ENCODE results near the gene FN1.

Gene FN1

DNA sequence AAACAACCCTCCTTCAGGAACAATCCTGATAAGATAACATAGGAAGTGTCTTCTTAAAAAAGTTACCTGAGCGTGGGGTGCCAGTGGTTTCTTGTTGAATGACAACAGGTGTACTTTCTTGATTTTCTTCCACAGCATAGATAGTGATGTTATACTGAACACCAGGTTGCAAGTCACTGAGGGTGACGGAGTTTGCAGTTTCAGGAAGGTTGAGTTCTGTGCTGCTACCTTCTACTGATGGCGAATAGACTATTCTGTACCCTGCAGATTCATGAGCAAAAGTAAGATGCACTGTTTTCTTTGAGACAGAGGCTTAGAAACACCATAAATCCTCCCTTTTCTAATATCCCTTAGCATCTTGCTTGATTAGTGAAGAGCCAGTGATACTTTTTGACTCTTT lies 28.8 kb downstream of the FN1 start:
- no peak for DNase-seq (ENCODE audit: low spot score)

DNA sequence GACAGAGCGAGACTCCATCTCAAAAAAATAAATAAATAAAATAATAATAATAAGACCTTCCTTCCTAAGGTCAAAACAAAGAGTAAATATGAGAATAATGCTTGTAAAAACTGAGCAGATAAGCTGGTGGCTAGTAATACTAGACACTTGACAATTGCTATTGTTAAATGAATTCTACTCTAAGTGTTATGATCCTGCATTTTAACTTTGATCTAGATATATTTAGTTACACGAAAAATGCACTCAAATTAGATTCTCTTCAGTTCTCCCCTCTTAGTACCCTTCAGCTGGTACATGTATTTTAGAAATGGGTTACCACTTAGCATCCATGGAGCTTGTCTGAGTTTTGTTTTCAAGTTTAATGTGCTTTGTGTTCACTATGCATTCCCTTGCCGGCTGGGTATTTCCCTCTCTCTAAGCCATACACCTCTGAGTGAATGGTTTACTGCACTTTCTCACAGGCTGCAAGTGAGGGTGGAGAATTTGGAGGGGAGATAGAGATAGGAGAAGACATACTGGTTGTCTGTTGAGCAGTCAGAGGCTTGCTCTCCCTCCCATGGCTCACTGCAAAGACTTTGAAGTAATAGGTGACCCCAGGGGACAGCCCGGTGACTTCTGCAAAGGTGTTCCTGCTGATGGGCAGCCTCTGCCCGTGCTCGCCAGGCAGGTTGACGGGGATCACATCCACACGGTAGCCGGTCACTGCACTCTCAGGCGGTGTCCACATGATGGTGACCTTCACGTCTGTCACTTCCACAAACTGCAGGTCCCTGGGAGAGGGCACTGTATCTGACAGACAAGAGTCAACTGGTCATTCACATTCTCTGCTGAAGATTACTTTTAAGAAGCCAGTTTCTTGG lies 29.9 kb downstream of the FN1 start:
- DNase-seq (ENCODE audit: low spot score), result no peak

DNA sequence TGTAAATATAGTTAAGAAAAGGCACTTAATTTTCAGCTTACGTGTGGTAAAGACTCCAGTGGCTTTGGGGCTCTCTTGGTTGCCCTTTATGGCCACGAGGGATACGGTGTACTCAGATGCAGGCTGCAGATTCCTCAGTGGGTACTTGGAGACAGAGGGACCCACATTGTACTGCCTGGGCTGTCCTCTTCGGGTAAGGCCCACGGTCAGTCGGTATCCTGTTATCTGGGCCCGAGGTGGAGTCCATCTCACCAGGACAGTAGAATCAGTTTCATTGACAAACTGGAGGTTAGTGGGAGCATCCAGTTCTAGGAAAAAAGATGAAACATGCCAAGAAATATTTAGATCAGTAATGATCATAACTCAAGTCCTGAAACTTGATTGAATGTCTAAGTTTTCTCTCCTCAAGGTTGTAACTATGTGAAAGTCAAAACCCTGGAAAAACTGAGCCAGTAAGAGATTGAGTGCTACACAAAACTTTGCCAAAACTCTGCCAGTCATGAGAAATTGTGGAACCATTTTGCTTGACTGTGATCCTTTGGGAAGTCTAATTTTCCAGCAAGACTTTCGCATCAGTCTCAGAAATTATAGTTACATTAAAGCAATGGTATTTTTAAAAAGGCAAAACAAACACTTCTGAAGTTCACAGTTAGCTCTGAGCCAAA lies 31.4 kb downstream of the FN1 start:
- DNase-seq (ENCODE audit: low spot score), result no peak

DNA sequence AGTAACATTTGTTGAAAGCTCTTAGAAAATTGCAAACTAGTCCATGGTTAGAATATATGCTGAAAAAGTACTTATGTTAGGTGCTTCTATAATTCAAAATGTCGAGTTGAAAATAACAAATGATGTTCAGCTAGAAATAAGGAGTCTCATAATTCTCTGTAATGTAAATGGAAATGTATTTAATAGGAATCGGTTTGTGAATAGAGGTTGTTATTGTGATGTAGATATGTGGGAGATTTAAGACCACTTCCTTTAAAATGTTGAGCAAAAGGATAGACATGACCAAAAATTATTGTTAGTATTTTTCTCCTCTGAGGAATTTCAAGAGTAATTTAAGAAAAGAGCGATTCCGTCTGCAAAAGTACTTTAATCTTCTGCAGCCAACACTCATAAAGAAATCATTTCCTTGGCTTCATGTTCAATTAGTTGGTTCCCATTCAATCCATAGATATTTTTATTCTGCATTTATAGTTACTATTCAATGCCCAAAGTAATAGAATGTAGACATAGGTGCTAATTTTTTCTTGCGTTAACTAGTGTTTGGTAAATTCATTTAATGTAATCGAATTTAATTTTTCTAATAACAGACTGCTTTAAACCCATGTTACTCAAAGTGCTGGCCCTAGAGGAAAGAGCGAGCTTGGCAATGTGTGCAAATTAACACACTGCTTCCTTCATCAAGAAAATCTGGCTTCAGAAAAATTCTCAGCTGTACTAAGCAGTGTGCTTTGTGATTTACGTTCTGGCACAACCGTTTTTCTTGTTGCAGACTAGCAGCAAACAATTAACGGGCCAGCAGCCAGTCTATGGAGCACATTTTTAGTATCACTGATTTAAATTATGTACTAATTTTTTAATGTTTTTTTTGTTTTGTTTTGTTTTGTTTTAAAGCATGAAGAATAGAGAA lies 32.2 kb downstream of the FN1 start:
- DNase-seq (ENCODE audit: low spot score), result no peak

DNA sequence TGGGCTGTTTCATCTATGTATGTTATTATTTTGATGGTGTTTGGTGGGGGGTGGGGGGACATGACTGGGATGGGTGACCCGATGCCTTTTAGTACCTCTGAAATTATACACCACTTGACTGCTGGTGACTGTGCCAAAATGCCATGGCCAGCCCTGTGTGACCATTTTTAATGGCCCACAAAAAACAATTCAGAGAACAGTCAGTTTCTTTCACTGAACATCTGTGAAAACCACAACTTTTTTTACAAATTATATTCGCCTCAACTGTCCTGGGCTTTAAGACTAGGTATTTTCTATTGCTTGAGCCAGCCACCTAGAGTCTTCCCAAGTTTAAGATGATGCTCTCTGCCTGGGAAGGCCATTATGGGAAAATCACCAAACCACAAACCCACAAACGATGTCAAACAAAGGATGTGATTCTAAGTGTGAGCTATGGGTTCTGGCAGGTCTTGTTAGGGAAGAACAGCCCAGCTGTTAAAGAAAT lies 33.9 kb downstream of the FN1 start:
- no peak for DNase-seq (ENCODE audit: low spot score)

DNA sequence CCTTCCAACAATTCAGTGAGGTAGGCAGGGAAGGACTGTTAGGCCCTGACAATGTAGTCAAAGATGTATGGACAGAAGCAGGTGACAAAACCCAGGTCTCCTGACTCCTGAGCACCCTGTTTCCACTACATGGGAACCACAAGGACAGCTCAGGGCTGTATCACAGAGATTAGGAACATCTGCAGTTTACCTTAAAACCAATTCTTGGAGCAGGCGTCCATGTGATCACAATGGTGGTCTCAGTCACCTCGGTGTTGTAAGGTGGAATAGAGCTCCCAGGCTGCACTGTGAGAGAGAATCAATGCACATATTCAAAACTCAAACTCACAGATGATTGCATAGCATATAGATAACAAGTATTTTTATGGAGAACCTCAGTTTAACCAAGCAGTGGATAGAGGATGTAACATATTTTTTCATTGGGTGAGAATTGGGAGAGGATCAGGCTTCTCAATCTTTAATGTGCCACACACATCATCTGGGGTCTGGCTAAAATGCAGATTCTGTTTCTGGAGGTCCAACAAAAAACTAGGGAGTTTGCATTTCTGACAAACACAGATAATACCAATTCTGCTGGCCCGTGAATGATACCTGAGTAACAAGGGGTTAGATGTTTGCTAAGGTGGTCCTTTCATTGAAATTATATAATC lies 36.7 kb downstream of the FN1 start:
- DNase-seq (ENCODE audit: low spot score), result no peak

DNA sequence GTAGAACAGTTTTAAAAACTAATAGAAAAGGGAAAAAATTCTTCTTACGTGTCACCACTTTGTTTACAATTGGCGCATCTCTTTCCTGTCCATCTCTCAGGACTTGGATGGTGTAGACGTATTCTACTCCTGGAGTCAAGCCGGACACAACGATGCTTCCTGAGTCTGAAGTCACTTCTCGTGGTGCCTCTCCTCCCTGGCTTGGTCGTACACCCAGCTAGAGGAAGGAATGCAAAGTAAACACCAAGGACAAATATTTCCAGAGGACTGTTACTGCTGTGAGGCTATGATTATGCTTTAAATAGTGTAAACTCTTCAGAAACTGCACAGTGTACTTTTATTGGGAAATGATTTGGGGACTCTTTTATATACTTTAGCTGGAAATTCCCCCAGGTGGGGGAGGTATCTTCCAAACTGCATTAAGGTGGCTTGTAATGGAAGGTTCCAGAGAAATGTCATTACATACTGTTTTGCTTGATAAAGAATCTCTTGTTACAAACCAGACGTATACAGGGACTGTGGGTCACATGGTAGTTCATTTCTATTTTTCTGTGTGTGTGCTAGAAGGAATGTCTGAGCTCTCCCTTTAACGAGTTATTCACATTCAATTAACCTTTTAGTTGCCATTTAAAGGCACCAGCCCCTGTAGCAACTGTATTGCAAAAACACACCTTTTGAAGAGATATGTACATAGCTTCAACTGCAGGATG lies 38.1 kb downstream of the FN1 start:
- DNase-seq (ENCODE audit: low spot score), result no peak

DNA sequence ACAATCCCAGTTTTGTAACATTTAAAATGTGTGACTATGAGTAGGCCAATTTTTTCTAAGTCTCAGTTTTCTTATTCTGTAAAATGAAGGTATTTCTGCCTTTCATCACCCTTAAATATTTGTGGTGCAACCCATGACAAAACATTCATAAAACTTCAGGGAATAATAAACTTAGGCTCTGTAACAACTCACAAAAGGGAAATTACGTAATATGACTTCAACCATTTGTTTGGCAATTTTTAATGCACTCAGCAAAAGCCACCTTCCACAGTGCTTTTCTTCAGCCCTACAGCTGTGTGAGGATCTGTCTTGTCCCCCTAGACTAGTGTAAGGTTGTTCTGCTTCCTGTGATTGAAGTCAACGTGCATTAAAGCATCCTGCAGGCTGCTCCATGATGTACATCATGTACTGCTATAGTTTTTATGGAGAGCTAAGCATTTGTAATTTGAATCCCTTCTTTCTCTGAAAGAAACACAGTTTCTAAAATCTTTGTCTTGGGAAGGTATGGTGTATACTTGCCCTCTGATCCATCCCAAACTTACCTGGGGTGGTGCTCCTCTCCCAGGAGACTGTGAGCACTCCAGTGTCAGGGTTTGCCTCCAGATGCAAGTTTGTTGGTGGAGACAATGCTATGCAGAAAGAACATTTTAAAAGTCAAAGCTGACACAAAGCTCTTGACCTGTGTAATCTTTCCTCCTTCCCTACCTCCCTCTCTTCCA lies 39.1 kb downstream of the FN1 start:
- no peak for DNase-seq (ENCODE audit: low spot score)

DNA sequence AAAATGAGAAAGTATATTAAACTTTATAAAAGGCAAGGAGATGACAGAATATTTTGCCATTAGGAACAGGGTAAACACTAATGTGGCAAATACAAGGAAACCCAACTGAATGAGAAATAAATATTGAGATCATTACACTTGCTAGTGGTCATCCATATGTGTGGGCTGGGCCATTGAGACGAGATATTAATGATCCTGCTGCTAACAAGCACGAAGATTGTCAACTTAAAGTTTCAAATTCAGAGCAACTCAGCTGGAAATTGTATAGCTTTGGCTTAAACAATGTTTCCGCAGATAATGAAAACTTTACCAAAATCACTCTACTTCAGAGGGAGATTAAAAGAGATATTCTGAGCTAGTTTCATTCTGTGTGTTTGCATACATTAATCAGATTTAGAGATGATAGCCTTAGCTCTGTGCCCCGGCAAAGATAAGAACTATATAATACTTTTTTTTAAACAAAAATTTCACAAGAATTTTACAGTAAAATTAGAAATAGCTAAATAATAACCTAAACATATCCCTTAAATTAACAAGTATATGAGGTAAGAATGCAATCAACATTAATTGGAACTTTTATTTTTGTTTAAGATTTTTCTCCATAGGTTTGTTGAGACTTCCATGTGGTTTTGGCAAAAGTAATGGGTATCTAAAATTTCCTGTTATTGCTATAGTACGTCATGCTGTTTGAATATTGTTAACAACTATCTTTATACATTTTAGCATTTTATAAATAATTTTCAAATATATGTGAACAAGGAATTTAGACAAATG lies 40.0 kb downstream of the FN1 start:
- DNase-seq (ENCODE audit: low spot score), result no peak

DNA sequence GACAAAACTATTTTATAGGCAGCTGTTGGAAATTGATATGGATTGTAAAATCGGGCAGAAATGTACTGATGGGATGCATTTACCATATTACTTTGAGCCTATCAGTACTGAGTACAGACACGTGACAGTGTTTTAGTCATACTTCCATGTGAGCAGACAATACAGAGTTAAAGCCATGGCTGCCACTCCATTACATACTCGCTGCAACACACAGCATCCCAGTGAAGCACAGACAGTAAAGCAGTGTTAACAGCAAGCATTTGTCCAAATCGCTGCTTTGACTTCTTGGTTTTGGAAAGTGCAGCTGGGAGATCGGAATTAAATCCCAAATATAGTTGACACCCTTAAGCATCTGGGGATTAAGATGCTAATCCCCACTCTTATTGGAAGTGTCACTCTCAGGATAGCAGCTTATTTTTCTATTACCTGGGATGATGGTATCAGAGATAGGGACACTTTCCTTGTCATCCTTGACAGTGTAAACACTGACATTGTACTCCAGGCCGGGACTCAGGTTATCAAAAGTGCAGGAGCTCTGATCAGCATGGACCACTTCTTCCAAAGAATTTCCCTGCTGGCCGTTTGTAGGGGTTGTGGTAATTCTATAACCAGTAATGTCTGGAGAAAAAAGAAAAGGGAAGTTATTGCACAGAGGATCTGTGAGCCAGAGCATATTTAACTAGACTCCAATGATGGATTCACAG lies 41.6 kb downstream of the FN1 start:
- DNase-seq (ENCODE audit: low spot score), result no peak

DNA sequence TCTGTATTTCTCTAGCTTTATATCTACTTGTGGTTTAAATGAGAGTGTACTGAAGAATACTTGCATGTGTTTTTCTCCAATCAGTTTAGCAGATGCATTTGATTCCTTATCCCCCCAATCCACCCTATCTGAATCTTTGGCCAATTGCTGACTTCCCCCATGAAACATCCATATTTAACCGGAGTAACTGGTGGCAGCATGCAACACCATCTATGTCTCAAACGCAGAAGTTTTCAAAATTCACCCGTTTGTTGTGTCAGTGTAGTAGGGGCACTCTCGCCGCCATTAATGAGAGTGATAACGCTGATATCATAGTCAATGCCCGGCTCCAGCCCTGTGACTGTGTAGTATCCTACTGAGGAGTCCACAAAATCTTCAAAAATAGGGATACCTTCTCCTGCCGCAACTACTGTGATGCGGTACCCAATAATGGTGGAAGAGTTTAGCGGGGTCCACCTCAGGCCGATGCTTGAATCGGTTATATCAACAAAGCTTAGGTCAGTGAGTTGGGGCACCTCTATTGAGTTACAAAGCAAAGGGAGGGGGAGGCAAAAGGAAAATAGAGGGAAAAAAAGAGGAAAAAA lies 43.1 kb downstream of the FN1 start:
- DNase-seq (ENCODE audit: low spot score), result no peak

DNA sequence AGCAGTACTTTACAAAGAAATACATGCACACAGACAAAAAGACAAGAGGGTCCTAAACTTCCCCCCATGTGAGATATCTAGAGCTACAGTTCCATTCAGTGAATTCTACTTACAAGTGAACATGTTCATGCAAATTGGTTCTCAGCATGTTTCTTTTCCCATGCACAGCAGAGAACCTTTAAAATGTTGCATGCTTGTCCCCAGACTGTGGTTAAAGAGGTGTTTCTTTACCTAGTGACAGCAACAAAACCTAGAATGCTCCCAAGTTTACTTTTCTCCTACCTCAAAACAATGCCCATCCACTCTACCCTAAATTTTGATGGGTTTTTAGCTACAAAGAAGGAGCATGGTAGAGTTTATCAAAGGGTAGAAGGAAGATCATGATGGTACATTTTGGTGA lies 43.7 kb downstream of the FN1 start:
- no peak for DNase-seq (ENCODE audit: low spot score)

DNA sequence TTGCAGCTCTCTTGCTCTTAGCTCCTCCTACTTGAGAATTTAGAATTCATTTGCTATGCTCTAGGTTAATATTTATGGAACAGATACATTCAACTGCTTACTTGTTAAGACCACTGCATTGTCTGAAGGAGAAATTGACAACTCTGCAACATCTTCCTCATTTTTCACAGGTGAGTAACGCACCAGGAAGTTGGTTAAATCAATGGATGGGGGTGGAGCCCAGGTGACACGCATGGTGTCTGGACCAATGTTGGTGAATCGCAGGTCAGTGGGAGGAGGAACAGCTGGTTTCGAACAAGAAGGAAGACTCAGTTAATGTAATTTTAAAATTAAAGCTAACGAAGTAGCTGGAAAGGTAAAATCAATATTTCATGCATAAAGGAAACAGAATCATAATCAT lies 44.3 kb downstream of the FN1 start:
- no peak for DNase-seq (ENCODE audit: low spot score)

DNA sequence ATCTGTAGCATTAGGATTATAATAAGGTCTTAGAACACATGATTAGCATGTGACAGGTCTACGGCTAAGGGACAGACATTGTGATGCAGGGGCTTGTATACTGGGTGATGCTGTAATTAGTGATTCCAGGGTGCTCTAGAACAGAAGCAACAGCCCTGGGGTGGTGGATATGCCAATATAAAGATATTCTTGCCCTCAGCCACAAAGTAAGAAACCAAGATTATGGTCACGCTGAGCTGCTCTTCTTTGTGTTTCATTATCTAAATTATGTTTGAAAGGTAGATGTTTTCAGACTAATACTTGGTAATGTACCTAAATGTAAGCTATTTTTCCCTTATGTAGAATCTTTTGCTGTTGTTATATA lies 45.3 kb downstream of the FN1 start:
- no peak for DNase-seq (ENCODE audit: low spot score)

DNA sequence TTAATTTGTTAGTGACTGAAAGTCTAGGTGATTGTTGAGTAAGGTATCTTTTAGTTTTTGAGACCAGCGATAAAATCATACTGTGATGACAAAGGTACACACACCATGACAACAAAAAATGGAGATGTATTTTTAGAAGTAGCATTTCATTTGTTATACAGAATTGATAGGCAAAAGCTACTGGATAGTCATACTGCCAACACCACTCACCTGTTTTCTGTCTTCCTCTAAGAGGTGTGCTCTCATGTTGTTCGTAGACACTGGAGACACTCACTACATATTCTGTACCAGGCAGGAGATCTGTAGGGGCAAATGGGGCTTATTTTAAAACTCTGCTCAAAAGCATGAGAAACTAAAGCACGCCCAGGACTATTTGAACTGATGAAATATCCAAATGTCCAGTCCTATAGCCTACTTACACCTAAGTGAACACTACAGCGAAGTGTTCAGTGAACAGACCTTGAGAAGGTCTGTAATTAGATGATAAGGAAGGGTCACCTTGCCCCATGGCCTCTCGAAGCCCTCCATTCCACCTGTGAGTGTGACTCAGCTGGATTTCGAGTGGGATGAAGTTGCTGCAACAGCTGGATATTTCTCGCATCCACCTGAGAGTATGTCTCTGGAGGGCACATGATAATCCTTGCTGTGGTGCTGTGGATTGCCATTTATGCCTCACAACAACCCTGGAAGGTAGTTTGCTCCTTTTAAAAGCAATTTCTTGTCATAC lies 47.7 kb downstream of the FN1 start:
- DNase-seq (ENCODE audit: low spot score), result no peak

DNA sequence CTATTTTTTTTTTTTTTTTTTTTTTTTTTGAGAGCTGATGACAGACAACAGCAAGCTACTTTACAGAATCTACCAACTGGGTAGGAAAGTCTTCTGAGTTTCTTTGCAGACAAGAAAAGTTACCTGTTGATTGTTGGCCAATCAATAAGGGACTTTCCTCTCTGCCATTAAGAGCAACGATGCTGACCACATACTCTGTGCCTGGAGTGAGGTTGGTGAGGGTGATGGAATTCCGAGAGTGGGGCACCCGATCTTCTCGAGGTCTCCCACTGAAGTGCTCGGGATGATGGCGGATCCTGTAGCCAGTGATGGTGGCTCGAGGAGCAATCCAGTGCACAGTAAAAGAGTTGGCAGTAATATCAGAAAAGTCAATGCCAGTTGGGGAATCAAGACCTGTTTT lies 49.3 kb downstream of the FN1 start:
- no peak for DNase-seq (ENCODE audit: low spot score)

DNA sequence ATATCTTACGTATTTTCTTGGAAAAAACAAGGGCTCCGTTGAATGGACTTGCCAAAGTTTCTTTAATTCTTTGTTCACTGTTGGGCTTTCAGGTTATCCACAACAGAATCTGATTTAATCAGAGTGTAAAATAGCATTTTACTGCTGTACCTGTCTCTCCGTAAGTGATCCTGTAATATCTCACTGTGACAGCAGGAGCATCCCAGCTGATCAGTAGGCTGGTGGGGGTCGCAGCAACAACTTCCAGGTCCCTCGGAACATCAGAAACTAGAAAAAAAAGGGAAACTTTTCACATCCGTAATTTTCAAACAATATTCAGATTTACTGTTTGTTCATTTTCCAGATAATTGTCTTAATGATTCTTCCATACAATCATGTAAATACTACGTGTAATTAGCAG lies 51.2 kb downstream of the FN1 start:
- DNase-seq (ENCODE audit: low spot score), result no peak

DNA sequence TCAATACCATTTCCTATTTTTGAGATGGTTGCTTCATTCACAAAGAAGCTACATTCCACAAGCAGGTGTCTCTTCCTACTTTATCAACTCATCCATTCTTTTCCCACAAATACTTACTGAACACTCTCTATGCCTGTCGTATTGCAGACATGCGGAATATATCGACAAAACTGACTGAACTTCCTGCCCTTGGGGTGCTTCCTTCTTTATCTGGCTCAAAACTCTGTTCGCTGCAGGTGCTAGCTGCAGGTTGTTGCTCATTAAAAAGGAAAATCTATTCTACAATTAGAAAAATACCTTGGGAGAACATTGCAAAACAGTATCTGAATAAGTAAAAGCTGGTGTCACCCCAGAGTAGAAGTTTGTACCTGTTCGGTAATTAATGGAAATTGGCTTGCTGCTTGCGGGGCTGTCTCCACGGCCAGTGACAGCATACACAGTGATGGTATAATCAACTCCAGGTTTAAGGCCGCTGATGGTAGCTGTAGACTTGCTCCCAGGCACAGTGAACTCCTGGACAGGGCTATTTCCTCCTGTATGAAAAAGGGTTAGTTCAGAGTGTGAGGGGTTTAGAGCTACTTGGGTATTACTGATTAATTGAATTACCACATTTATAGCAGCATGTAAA lies 52.1 kb downstream of the FN1 start:
- no peak for DNase-seq (ENCODE audit: low spot score)

Data from kidney capillary endothelial cell (primary cell).